Osteoblast (primary cell): ENCODE results near the gene HSP90B1. TPM values are rescaled to one million over a fixed set of nuclear protein-coding genes. Genes with fewer than 3 reads are reported as not detected.
A peak's percentile ranks its signal among the peaks of the same experiment; 100 is the strongest.

Experiments
- DNase-seq: peaks from one replicate; pipeline ENCODE4 v3.0.0; 2011; ENCODE audit warnings: low spot score, mixed read lengths; ENCODE audit not compliant: insufficient read length; ENCODE audit errors: missing footprints
- H2AFZ ChIP-seq: 2 replicates; pipeline ENCODE4 v1.6.0; 2011; ENCODE audit warnings: mild to moderate bottlenecking, low read length
- H3K27ac ChIP-seq: 2 replicates; pipeline ENCODE4 v1.5.1; 2011; ENCODE audit warnings: mild to moderate bottlenecking, low read depth, low read length, moderate library complexity
- H3K27me3 ChIP-seq: 2 replicates; pipeline ENCODE4 v1.6.0; 2012; ENCODE audit warnings: mild to moderate bottlenecking, control low read depth, inconsistent platforms, low read length, moderate library complexity; ENCODE audit not compliant: insufficient read depth
- H3K36me3 ChIP-seq: 2 replicates; pipeline ENCODE4 v1.5.1; 2011; ENCODE audit warnings: mild to moderate bottlenecking, low read length, control low read depth, moderate library complexity; ENCODE audit not compliant: insufficient read depth
- H3K4me1 ChIP-seq: 2 replicates; pipeline ENCODE4 v1.5.1; 2011; ENCODE audit warnings: mild to moderate bottlenecking, low read length, control low read depth, moderate library complexity; ENCODE audit not compliant: insufficient read depth
- H3K4me2 ChIP-seq: 2 replicates; pipeline ENCODE4 v1.6.0; 2011; ENCODE audit warnings: mild to moderate bottlenecking, low read length; ENCODE audit not compliant: insufficient read depth
- H3K4me3 ChIP-seq: fragments of 200-600 bp; sonication (generic); 3 replicates; pipeline ENCODE4 v1.5.1; 2012; ENCODE audit warnings: mild to moderate bottlenecking, low read length, inconsistent platforms; ENCODE audit not compliant: insufficient read depth
- H3K79me2 ChIP-seq: 2 replicates; pipeline ENCODE4 v1.6.0; 2012; ENCODE audit warnings: mild to moderate bottlenecking, low read length, control low read depth, inconsistent platforms; ENCODE audit not compliant: insufficient read depth
- H3K9me3 ChIP-seq: 2 replicates; pipeline ENCODE4 v1.5.1; 2011; ENCODE audit warnings: low read depth, low read length, control low read depth
- H4K20me1 ChIP-seq: 2 replicates; pipeline ENCODE4 v1.6.0; 2012; ENCODE audit warnings: mild to moderate bottlenecking, low read length, control low read depth; ENCODE audit not compliant: insufficient read depth
- total RNA-seq: library from RNA; depleted of rRNA; stranded (reverse); fragments of >200 nt; gene quantifications from 2 replicates; pipeline ENCODE4 v1.2.3, GENCODE V29; 2012
- TF ChIP-seq, protein P1 (sequence below): IDR thresholded peaks from 2 replicates; pipeline ENCODE4 v1.5.1; 2011; ENCODE audit warnings: mild to moderate bottlenecking, low read depth, low read length, moderate library complexity; ENCODE audit errors: extremely low read depth

Gene HSP90B1
- total RNA-seq, 1 donor, result 430 TPM

DNA sequence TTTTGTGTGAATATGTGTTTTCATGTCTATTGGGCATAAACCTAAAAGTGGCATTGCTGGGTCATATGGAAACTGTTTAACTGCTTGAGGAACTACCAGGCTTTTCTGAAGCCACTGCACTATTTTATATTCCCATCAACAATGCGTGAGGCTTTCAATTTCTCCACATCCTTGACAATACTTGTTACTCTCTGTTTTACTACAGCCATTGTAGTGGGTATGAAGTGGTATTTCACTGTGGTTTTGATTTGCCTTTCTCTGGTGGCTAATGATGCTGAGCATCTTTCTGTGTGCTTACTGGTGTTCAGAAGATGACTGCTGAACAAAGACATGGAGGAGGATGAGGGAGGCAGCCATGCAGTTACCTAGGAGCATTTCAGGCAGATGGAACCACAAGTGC, 22.3 kb downstream of the HSP90B1 start:
- Histone ChIP-seq H3K27ac (no peak overlapping the region), H3K36me3 (peaks cover 70% of the 10 kb centered on the region), H4K20me1 (peaks cover 3% of the 10 kb centered on the region), H3K4me1 (peaks cover 9% of the 10 kb centered on the region), H3K4me2 (no peak overlapping the region), H2AFZ (no peak overlapping the region), H3K79me2 (peaks cover 57% of the 10 kb centered on the region), H3K27me3 (no peaks in the 10 kb centered on the region), H3K9me3 (no peaks in the 10 kb centered on the region), H3K4me3 (no peak overlapping the region)
- no peak for DNase-seq
- TF ChIP-seq, protein P1, sequence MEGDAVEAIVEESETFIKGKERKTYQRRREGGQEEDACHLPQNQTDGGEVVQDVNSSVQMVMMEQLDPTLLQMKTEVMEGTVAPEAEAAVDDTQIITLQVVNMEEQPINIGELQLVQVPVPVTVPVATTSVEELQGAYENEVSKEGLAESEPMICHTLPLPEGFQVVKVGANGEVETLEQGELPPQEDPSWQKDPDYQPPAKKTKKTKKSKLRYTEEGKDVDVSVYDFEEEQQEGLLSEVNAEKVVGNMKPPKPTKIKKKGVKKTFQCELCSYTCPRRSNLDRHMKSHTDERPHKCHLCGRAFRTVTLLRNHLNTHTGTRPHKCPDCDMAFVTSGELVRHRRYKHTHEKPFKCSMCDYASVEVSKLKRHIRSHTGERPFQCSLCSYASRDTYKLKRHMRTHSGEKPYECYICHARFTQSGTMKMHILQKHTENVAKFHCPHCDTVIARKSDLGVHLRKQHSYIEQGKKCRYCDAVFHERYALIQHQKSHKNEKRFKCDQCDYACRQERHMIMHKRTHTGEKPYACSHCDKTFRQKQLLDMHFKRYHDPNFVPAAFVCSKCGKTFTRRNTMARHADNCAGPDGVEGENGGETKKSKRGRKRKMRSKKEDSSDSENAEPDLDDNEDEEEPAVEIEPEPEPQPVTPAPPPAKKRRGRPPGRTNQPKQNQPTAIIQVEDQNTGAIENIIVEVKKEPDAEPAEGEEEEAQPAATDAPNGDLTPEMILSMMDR, result no peak

- Histone ChIP-seq H3K4me3 (peak overlapping the region; percentile 84), H3K36me3 (peaks cover 37% of the 10 kb centered on the region), H3K79me2 (peaks cover 48% of the 10 kb centered on the region), H3K4me1 (peaks cover 9% of the 10 kb centered on the region), H4K20me1 (peaks cover 3% of the 10 kb centered on the region), H3K9me3 (no peaks in the 10 kb centered on the region), H3K4me2 (peak overlapping the region; percentile 83), H2AFZ (peak overlapping the region; percentile 80), H3K27me3 (no peaks in the 10 kb centered on the region), H3K27ac (peak overlapping the region; percentile 84)
- DNase-seq, result no peak
- TF ChIP-seq, protein P1, result no peak
Measured at GRCh38 chr12:103955811-103956508, 25.8 kb downstream of the HSP90B1 start.

DNA sequence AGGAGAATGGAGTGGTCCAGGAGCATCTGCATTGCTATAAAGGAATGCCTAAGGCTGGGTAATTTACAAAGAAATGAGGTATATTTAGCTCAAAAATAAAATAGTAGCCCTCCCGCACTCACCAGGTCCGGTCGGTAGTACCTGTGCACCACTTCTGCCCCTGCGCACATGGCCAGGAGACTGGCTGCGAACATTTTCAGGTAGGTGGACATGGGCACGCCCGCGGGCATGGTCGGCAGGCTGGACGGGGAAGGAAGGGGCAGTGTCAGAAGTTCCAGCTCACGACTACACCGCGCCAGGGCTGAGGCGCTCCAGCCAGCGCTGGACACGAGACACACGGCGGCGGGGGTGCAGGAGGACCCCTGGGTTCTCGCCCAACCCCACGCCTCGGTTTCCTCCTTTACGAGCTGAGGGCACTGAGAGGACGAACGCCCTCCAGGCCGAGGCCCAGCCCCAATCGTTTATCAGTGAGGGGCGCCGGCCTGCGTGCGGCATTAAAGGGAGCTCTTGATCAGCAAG, 26.4 kb downstream of the HSP90B1 start:
- peaks cover 3% of the 10 kb centered on the region for H4K20me1 ChIP-seq
- TF ChIP-seq, protein P1, result no peak

DNA sequence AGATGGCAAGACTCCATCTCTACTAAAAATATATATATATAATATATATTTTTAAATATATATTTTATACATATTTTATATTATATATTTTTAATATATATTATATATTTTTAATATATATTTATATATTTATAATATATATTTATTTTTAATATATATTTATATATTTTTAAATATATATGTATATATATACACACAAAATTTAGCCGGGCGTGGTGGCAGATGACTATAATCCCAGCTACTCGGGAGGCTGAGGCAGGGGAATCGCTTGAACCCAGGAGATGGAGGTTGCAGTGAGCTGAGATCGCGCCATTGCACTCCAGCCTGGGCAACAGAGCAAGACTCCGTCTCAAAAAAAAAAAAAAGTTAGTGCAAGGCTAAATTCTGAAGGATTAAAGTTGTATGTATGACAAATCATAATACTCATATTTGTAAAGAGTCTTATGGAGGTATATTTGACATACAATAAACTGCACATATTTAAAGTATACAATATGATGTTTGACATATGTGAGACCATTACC, 27.7 kb downstream of the HSP90B1 start:
- no peaks in the 10 kb centered on the region for H4K20me1 ChIP-seq
- peaks cover 19% of the 10 kb centered on the region for H3K36me3 ChIP-seq
- peak overlapping the region; percentile 83 for H3K4me2 ChIP-seq
- no peak overlapping the region for H3K4me3 ChIP-seq
- peak overlapping the region; percentile 84 for H3K27ac ChIP-seq
- peaks cover 40% of the 10 kb centered on the region for H3K79me2 ChIP-seq
- H3K27me3 ChIP-seq, result no peaks in the 10 kb centered on the region
- TF ChIP-seq, protein P1, result no peak
- peaks cover 9% of the 10 kb centered on the region for H3K4me1 ChIP-seq
- no peaks in the 10 kb centered on the region for H3K9me3 ChIP-seq
- no peak overlapping the region for H2AFZ ChIP-seq
- DNase-seq, result no peak

More for the DNA sequence above, 26.4 kb downstream of the HSP90B1 start:
- Histone ChIP-seq H2AFZ (peak overlapping the region; percentile 80), H3K4me3 (peak overlapping the region; percentile 84), H3K79me2 (peaks cover 47% of the 10 kb centered on the region), H3K4me1 (peaks cover 9% of the 10 kb centered on the region), H3K4me2 (peak overlapping the region; percentile 83), H3K27ac (peak overlapping the region; percentile 84), H3K9me3 (no peaks in the 10 kb centered on the region), H3K36me3 (peaks cover 31% of the 10 kb centered on the region), H3K27me3 (no peaks in the 10 kb centered on the region)
- peak; percentile 87 for DNase-seq
